MM.1S (cell line): Measurements from ENCODE around the gene PI4KA.

Experiments used
- CTCF ChIP-seq: fragments of 300-600 bp; sonication (generic); IDR thresholded peaks from 2 replicates; pipeline ENCODE4 v1.5.1; 2016; ENCODE audit warnings: antibody characterized with exemption, low read length, mixed read lengths
- EZH2 ChIP-seq: fragments of 300-600 bp; sonication (generic); optimal IDR thresholded peaks from 2 replicates; pipeline ENCODE3; 2017; ENCODE audit warnings: low read depth, mild to moderate bottlenecking, antibody characterized with exemption, low read length, mixed read lengths
- EZH2phosphoT487 ChIP-seq: fragments of 300-600 bp; sonication (generic); IDR thresholded peaks from 2 replicates; pipeline ENCODE4 v1.6.1; 2018; ENCODE audit warnings: antibody characterized with exemption, low read length

GRCh38 chr22:20659920-20660319 lies 198.7 kb downstream of the PI4KA start:
- TF ChIP-seq CTCF (no peak), EZH2phosphoT487 (no peak), EZH2 (no peak)
